OCI-LY7 (cell line): ENCODE measurements around the gene SERINC2. TPM values are rescaled to one million over a fixed set of nuclear protein-coding genes. Genes with fewer than 3 reads are reported as not detected.

Experiments
- BruUV-seq: library from RNA; stranded (reverse); fragments of 400-500 nt; replicated peaks from 2 replicates; lab custom pipeline; 2021; lab: Mats Ljungman, UMichigan
- CTCF ChIA-PET: fragments of 300-600 bp; sonication (Branson Sonifier 250); formaldehyde crosslinking; loops from one replicate; lab custom pipeline; 2022; ENCODE audit warnings: antibody characterized with exemption; ENCODE audit not compliant: unreplicated experiment; lab: Charles Lee
- POLR2A ChIA-PET: fragments of 300-600 bp; sonication (Branson Sonifier 250); formaldehyde crosslinking; loops from one replicate; lab custom pipeline; 2022; ENCODE audit warnings: antibody characterized with exemption; lab: Charles Lee
- DNase-seq: peaks from one replicate; pipeline ENCODE4 v3.0.0-alpha.2; 2015; ENCODE audit warnings: low spot score
- H2AFZ ChIP-seq: fragments of 200-600 bp; sonication (generic), shearing (Covaris generic); 2 replicates; pipeline ENCODE4 v1.6.1; 2014; ENCODE audit warnings: mild to moderate bottlenecking, antibody characterized with exemption, low read length, moderate library complexity
- H3K27ac ChIP-seq: fragments of 200-600 bp; sonication (generic); 2 replicates; pipeline ENCODE4 v1.5.1; 2014; ENCODE audit warnings: mixed run types, low read depth, mild to moderate bottlenecking, moderate library complexity, low read length, inconsistent platforms; ENCODE audit not compliant: poor library complexity, severe bottlenecking
- H3K36me3 ChIP-seq: fragments of 200-600 bp; sonication (generic); 2 replicates; pipeline ENCODE4 v1.6.1; 2014; ENCODE audit warnings: mild to moderate bottlenecking, antibody characterized with exemption, low read length, moderate library complexity, mixed read lengths; ENCODE audit not compliant: insufficient read depth
- H3K4me1 ChIP-seq: fragments of 200-600 bp; sonication (generic); 2 replicates; pipeline ENCODE4 v1.5.1; 2014; ENCODE audit warnings: mild to moderate bottlenecking, low read length; ENCODE audit not compliant: insufficient read depth, poor library complexity, severe bottlenecking
- H3K4me2 ChIP-seq: fragments of 200-600 bp; sonication (generic); 2 replicates; pipeline ENCODE4 v1.6.1; 2014; ENCODE audit warnings: mild to moderate bottlenecking, low read length
- H3K4me3 ChIP-seq: fragments of 200-600 bp; sonication (generic); 2 replicates; pipeline ENCODE4 v1.5.1; 2014; ENCODE audit warnings: mild to moderate bottlenecking, low read depth, low read length; ENCODE audit not compliant: poor library complexity, severe bottlenecking
- H3K79me2 ChIP-seq: fragments of 200-600 bp; sonication (generic); 2 replicates; pipeline ENCODE4 v1.6.1; 2016; ENCODE audit warnings: low read depth, mild to moderate bottlenecking, low read length, moderate library complexity, mixed read lengths; ENCODE audit not compliant: insufficient read depth
- H3K9me2 ChIP-seq: fragments of 200-600 bp; sonication (generic); 2 replicates; pipeline ENCODE4 v1.6.1; 2016; ENCODE audit warnings: mild to moderate bottlenecking, low read length, mixed read lengths; ENCODE audit not compliant: insufficient read depth
- H3K9me3 ChIP-seq: fragments of 200-600 bp; sonication (generic); 2 replicates; pipeline ENCODE4 v1.6.1; 2014; ENCODE audit warnings: mild to moderate bottlenecking, mixed run types, low read length, mixed read lengths
- H4K20me1 ChIP-seq: fragments of 200-600 bp; sonication (generic); 2 replicates; pipeline ENCODE4 v1.6.1; 2014; ENCODE audit warnings: mild to moderate bottlenecking, antibody characterized with exemption, low read length, moderate library complexity, mixed read lengths; ENCODE audit not compliant: insufficient read depth
- CTCF ChIP-seq: fragments of 200-600 bp; sonication (generic); conservative IDR thresholded peaks from 2 replicates; pipeline ENCODE4 v1.5.1; 2014; ENCODE audit warnings: mild to moderate bottlenecking, antibody characterized with exemption, low read length, moderate library complexity, mixed read lengths
- EZH2phosphoT487 ChIP-seq: fragments of 200-600 bp; sonication (generic); IDR thresholded peaks from 2 replicates; pipeline ENCODE4 v1.6.1; 2018; ENCODE audit warnings: low read depth, borderline replicate concordance, mild to moderate bottlenecking, mixed run types, antibody characterized with exemption, low read length, moderate library complexity, mixed read lengths
- intact Hi-C: fragments of 100-400 bp; cut with micrococcal nuclease; formaldehyde crosslinking; loops from one replicate; pipeline ENCODE4 v1.10.0; 2022; ENCODE audit not compliant: unreplicated experiment
- total RNA-seq, 2 experiments: library from RNA; depleted of rRNA in 1 of 2; stranded (reverse); fragments of >200 nt in 1 of 2; shearing (Covaris generic) in 1 of 2; gene quantifications; 2 replicates each; pipeline ENCODE4 v1.2.3, GENCODE V29; 2014 to 2022

The SERINC2 gene
- total RNA-seq, 2 experiments from 2014 or later = 3.5 to 11.1 TPM

GRCh38 chr1:31423418-31423947, 10.5 kb downstream of the SERINC2 start:
- Histone ChIP-seq H3K9me2 (no peaks in the 10 kb centered on the region), H3K36me3 (no peaks in the 10 kb centered on the region), H3K4me2 (peak overlapping the region; percentile 81), H3K9me3 (no peaks in the 10 kb centered on the region), H2AFZ (peak overlapping the region; percentile 38; the same call in 1 of the 2 replicates), H3K4me3 (peak overlapping the region; percentile 57), H4K20me1 (no peaks in the 10 kb centered on the region), H3K4me1 (peaks cover 33% of the 10 kb centered on the region), H3K27ac (peak overlapping the region; percentile 75), H3K79me2 (no peaks in the 10 kb centered on the region)
- no TSS peak for BruUV-seq
- CTCF ChIA-PET = interaction anchor here (0.6 to 1.0 kb wide), 4 partner anchors 19 to 125 kb away, joined by 3 to 4 read pairs (median 3); no protein-coding TSS in a partner anchor
- DNase-seq = peak; percentile 96
- POLR2A ChIA-PET = interaction anchor here (0.8 kb wide), 1 partner anchor 30 kb away, joined by 3 read pairs; no protein-coding TSS in a partner anchor
- intact Hi-C loops = loop anchor here (1.0 to 5.0 kb wide), 4 partner anchors 27 to 364 kb away; partner anchors contain the start of genes SNRNP40 and ZCCHC17
- TF ChIP-seq CTCF = no peak
- TF ChIP-seq EZH2phosphoT487 = no peak

- intact Hi-C loops = loop anchor here (5.0 kb wide), 2 partner anchors 267 to 363 kb away; no protein-coding TSS in a partner anchor
- Histone ChIP-seq H3K4me1 (peaks cover 33% of the 10 kb centered on the region), H3K9me2 (no peaks in the 10 kb centered on the region), H3K9me3 (no peaks in the 10 kb centered on the region), H2AFZ (no peak overlapping the region), H3K4me3 (peak overlapping the region; percentile 57), H4K20me1 (no peaks in the 10 kb centered on the region), H3K27ac (no peak overlapping the region), H3K4me2 (peak overlapping the region; percentile 81), H3K79me2 (no peaks in the 10 kb centered on the region), H3K36me3 (no peaks in the 10 kb centered on the region)
- ChIA-PET POLR2A (no interaction called here), CTCF (no interaction called here)
- TF ChIP-seq CTCF (no peak), EZH2phosphoT487 (no peak)
- no TSS peak for BruUV-seq
- DNase-seq = no peak
These were observed 11.6 kb downstream of the SERINC2 start for GRCh38 chr1:31424568-31424967.
